Stimulated activated memory B cell treated with anti-CD40 and anti-IgM and Interleukin-4, amounts not matched to agents 10 μg/mL and 1 μg/mL and 100 μg/mL, for 72 hours (primary cell): ENCODE measurements around the gene IL17D.
A peak's percentile ranks its signal among the peaks of the same experiment; 100 is the strongest.

Experiments used
- ATAC-seq: fragments of 150-1000 bp; cut with Tn5 transposase; 2 replicates; pipeline ENCODE4 v1.10.0; 2021
- H3K27ac Mint-ChIP-seq: one replicate; pipeline ENCODE4 v1.8.0; 2022; ENCODE audit warnings: mild to moderate bottlenecking, mixed read lengths
- H3K27me3 Mint-ChIP-seq: one replicate; pipeline ENCODE4 v1.8.0; 2022; ENCODE audit warnings: mixed read lengths
- H3K36me3 Mint-ChIP-seq: one replicate; pipeline ENCODE4 v1.8.0; 2022; ENCODE audit warnings: mixed read lengths
- H3K4me1 Mint-ChIP-seq: one replicate; pipeline ENCODE4 v1.8.0; 2022; ENCODE audit warnings: mixed read lengths
- H3K4me3 Mint-ChIP-seq: one replicate; pipeline ENCODE4 v1.8.0; 2022; ENCODE audit warnings: mild to moderate bottlenecking, moderate library complexity, mixed read lengths
- H3K9me3 Mint-ChIP-seq: one replicate; pipeline ENCODE4 v1.8.0; 2022; ENCODE audit warnings: mixed read lengths

The IL17D gene

GRCh38 chr13:20682061-20682460, 21.4 kb upstream of the IL17D start:
- H3K27me3 Mint-ChIP-seq, result no peaks in the 10 kb centered on the region
- no peak for ATAC-seq
- H3K4me3 Mint-ChIP-seq, result no peak overlapping the region
- H3K4me1 Mint-ChIP-seq, result no peaks in the 10 kb centered on the region
- peaks cover 17% of the 10 kb centered on the region for H3K36me3 Mint-ChIP-seq
- no peaks in the 10 kb centered on the region for H3K9me3 Mint-ChIP-seq
- no peak overlapping the region for H3K27ac Mint-ChIP-seq

GRCh38 chr13:20684041-20684440, 19.5 kb upstream of the IL17D start:
- H3K36me3 Mint-ChIP-seq, result peaks cover 26% of the 10 kb centered on the region
- no peak overlapping the region for H3K27ac Mint-ChIP-seq
- no peak overlapping the region for H3K4me3 Mint-ChIP-seq
- H3K9me3 Mint-ChIP-seq, result no peaks in the 10 kb centered on the region
- no peaks in the 10 kb centered on the region for H3K4me1 Mint-ChIP-seq
- H3K27me3 Mint-ChIP-seq, result no peaks in the 10 kb centered on the region
- ATAC-seq, result no peak

GRCh38 chr13:20684546-20684945, 19.0 kb upstream of the IL17D start:
- H3K4me3 Mint-ChIP-seq, result no peak overlapping the region
- H3K36me3 Mint-ChIP-seq, result peaks cover 26% of the 10 kb centered on the region
- no peak overlapping the region for H3K27ac Mint-ChIP-seq
- no peak for ATAC-seq
- no peaks in the 10 kb centered on the region for H3K27me3 Mint-ChIP-seq
- H3K9me3 Mint-ChIP-seq, result no peaks in the 10 kb centered on the region
- H3K4me1 Mint-ChIP-seq, result no peaks in the 10 kb centered on the region

GRCh38 chr13:20685092-20685491, 18.4 kb upstream of the IL17D start:
- no peaks in the 10 kb centered on the region for H3K9me3 Mint-ChIP-seq

GRCh38 chr13:20686167-20686566, 17.3 kb upstream of the IL17D start:
- no peak for ATAC-seq
- H3K36me3 Mint-ChIP-seq, result peaks cover 17% of the 10 kb centered on the region
- H3K4me3 Mint-ChIP-seq, result no peak overlapping the region
- H3K27me3 Mint-ChIP-seq, result no peaks in the 10 kb centered on the region
- H3K9me3 Mint-ChIP-seq, result no peaks in the 10 kb centered on the region
- H3K4me1 Mint-ChIP-seq, result no peaks in the 10 kb centered on the region
- H3K27ac Mint-ChIP-seq, result no peak overlapping the region

More at GRCh38 chr13:20685092-20685491, 18.4 kb upstream of the IL17D start:
- Mint-ChIP-seq H3K27ac (no peak overlapping the region), H3K4me3 (no peak overlapping the region), H3K27me3 (no peaks in the 10 kb centered on the region), H3K36me3 (peaks cover 26% of the 10 kb centered on the region), H3K4me1 (no peaks in the 10 kb centered on the region)
- no peak for ATAC-seq

- Mint-ChIP-seq H3K9me3 (no peaks in the 10 kb centered on the region), H3K4me3 (no peak overlapping the region)
Observed at GRCh38 chr13:20686863-20687579, 16.5 kb upstream of the IL17D start.

GRCh38 chr13:20689291-20689690, 14.2 kb upstream of the IL17D start:
- H3K9me3 Mint-ChIP-seq, result no peaks in the 10 kb centered on the region
- ATAC-seq, result no peak
- no peaks in the 10 kb centered on the region for H3K4me1 Mint-ChIP-seq
- H3K36me3 Mint-ChIP-seq, result peaks cover 15% of the 10 kb centered on the region
- H3K4me3 Mint-ChIP-seq, result no peak overlapping the region
- H3K27ac Mint-ChIP-seq, result no peak overlapping the region
- no peaks in the 10 kb centered on the region for H3K27me3 Mint-ChIP-seq

More at GRCh38 chr13:20686863-20687579, 16.5 kb upstream of the IL17D start:
- Mint-ChIP-seq H3K27me3 (no peaks in the 10 kb centered on the region), H3K4me1 (no peaks in the 10 kb centered on the region), H3K27ac (no peak overlapping the region), H3K36me3 (peaks cover 17% of the 10 kb centered on the region)
- ATAC-seq, result no peak

GRCh38 chr13:20691616-20692015, 11.9 kb upstream of the IL17D start:
- ATAC-seq, result no peak
- H3K27ac Mint-ChIP-seq, result no peak overlapping the region
- no peak overlapping the region for H3K4me3 Mint-ChIP-seq
- H3K9me3 Mint-ChIP-seq, result no peaks in the 10 kb centered on the region
- no peaks in the 10 kb centered on the region for H3K4me1 Mint-ChIP-seq
- peaks cover 10% of the 10 kb centered on the region for H3K27me3 Mint-ChIP-seq
- H3K36me3 Mint-ChIP-seq, result peaks cover 9% of the 10 kb centered on the region

GRCh38 chr13:20696073-20696472, 7.4 kb upstream of the IL17D start:
- no peak for ATAC-seq
- H3K36me3 Mint-ChIP-seq, result no peaks in the 10 kb centered on the region

GRCh38 chr13:20699715-20700114, 3.8 kb upstream of the IL17D start:
- Mint-ChIP-seq H3K27ac (no peak overlapping the region), H3K36me3 (no peaks in the 10 kb centered on the region), H3K4me1 (peaks cover 8% of the 10 kb centered on the region), H3K4me3 (no peak overlapping the region), H3K9me3 (no peaks in the 10 kb centered on the region), H3K27me3 (peaks cover 38% of the 10 kb centered on the region)
- ATAC-seq, result no peak

More at GRCh38 chr13:20696073-20696472, 7.4 kb upstream of the IL17D start:
- H3K4me1 Mint-ChIP-seq, result no peaks in the 10 kb centered on the region
- H3K9me3 Mint-ChIP-seq, result no peaks in the 10 kb centered on the region
- no peak overlapping the region for H3K27ac Mint-ChIP-seq
- H3K27me3 Mint-ChIP-seq, result peaks cover 38% of the 10 kb centered on the region
- H3K4me3 Mint-ChIP-seq, result no peak overlapping the region

- Mint-ChIP-seq H3K4me1 (peaks cover 8% of the 10 kb centered on the region), H3K27me3 (peaks cover 38% of the 10 kb centered on the region), H3K4me3 (no peak overlapping the region), H3K9me3 (no peaks in the 10 kb centered on the region), H3K27ac (no peak overlapping the region), H3K36me3 (no peaks in the 10 kb centered on the region)
- no peak for ATAC-seq
Observed at GRCh38 chr13:20700288-20700687, 3.2 kb upstream of the IL17D start.

GRCh38 chr13:20701461-20701860, 2.0 kb upstream of the IL17D start:
- Mint-ChIP-seq H3K4me1 (peaks cover 8% of the 10 kb centered on the region), H3K36me3 (no peaks in the 10 kb centered on the region), H3K4me3 (no peak overlapping the region), H3K9me3 (no peaks in the 10 kb centered on the region), H3K27me3 (peaks cover 28% of the 10 kb centered on the region), H3K27ac (no peak overlapping the region)
- ATAC-seq, result no peak

GRCh38 chr13:20702530-20702914, 977 bp upstream of the IL17D start:
- H3K27me3 Mint-ChIP-seq, result peaks cover 27% of the 10 kb centered on the region
- no peak for ATAC-seq
- no peaks in the 10 kb centered on the region for H3K9me3 Mint-ChIP-seq
- H3K27ac Mint-ChIP-seq, result peak overlapping the region; percentile 83
- H3K4me3 Mint-ChIP-seq, result peak overlapping the region; percentile 36
- peaks cover 8% of the 10 kb centered on the region for H3K4me1 Mint-ChIP-seq
- no peaks in the 10 kb centered on the region for H3K36me3 Mint-ChIP-seq

GRCh38 chr13:20703780-20704458, 420 bp downstream of the IL17D start:
- H3K9me3 Mint-ChIP-seq, result no peaks in the 10 kb centered on the region
- peak overlapping the region; percentile 83 for H3K27ac Mint-ChIP-seq
- H3K4me3 Mint-ChIP-seq, result peak overlapping the region; percentile 60
- H3K36me3 Mint-ChIP-seq, result no peaks in the 10 kb centered on the region
- peaks cover 8% of the 10 kb centered on the region for H3K4me1 Mint-ChIP-seq
- ATAC-seq, result peak; percentile 92
- H3K27me3 Mint-ChIP-seq, result peaks cover 15% of the 10 kb centered on the region

GRCh38 chr13:20704459-20705069, 1.1 kb downstream of the IL17D start:
- Mint-ChIP-seq H3K27ac (no peak overlapping the region), H3K27me3 (peaks cover 15% of the 10 kb centered on the region), H3K9me3 (no peaks in the 10 kb centered on the region), H3K36me3 (no peaks in the 10 kb centered on the region), H3K4me3 (peak overlapping the region; percentile 60), H3K4me1 (peaks cover 8% of the 10 kb centered on the region)
- ATAC-seq, result no peak

- no peaks in the 10 kb centered on the region for H3K36me3 Mint-ChIP-seq
- no peaks in the 10 kb centered on the region for H3K9me3 Mint-ChIP-seq
- no peak overlapping the region for H3K27ac Mint-ChIP-seq
- peaks cover 8% of the 10 kb centered on the region for H3K4me1 Mint-ChIP-seq
- ATAC-seq, result no peak
- no peak overlapping the region for H3K4me3 Mint-ChIP-seq
- no peaks in the 10 kb centered on the region for H3K27me3 Mint-ChIP-seq
Observed at GRCh38 chr13:20706661-20707060, 3.2 kb downstream of the IL17D start.
